Measurements from ENCODE around the gene CDHR5.
A peak's percentile ranks its signal among the peaks of the same experiment; 100 is the strongest.

The CDHR5 gene

GRCh38 chr11:620935-621814, 3.6 kb downstream of the CDHR5 start:
- DNase-seq = no peak

GRCh38 chr11:620201-620600, 4.6 kb downstream of the CDHR5 start:
- no peak for DNase-seq

GRCh38 chr11:619628-620050, 5.1 kb downstream of the CDHR5 start:
- DNase-seq = no peak

GRCh38 chr11:618856-619627, 5.7 kb downstream of the CDHR5 start:
- DNase-seq = no peak

- DNase-seq = no peak
Observed at GRCh38 chr11:617912-618682, 6.7 kb downstream of the CDHR5 start.

GRCh38 chr11:617199-617911, 7.4 kb downstream of the CDHR5 start:
- DNase-seq = no peak

- no peak for DNase-seq
Observed at GRCh38 chr11:616320-617198, 8.2 kb downstream of the CDHR5 start.

GRCh38 chr11:615504-616319, 9.0 kb downstream of the CDHR5 start, which contains the start of gene IRF7:
TSS of gene IRF7 (minus strand) at chr11:615950. CDS start at chr11:615364, 586 bp downstream.
- DNase-seq = peak; percentile 92

- no peak for DNase-seq
Observed at GRCh38 chr11:614623-615503, 9.9 kb downstream of the CDHR5 start.

- no peak for DNase-seq
Observed at GRCh38 chr11:614021-614622, 10.6 kb downstream of the CDHR5 start.

- DNase-seq = peak; percentile 86
Observed at GRCh38 chr11:613369-613968, 11.3 kb downstream of the CDHR5 start.

GRCh38 chr11:612961-613300, 11.8 kb downstream of the CDHR5 start:
- no peak for DNase-seq

- no peak for DNase-seq
Observed at GRCh38 chr11:612201-612960, 12.4 kb downstream of the CDHR5 start.

GRCh38 chr11:611001-611996, 13.5 kb downstream of the CDHR5 start:
- no peak for DNase-seq

GRCh38 chr11:610146-610801, 14.5 kb downstream of the CDHR5 start:
- DNase-seq = no peak

GRCh38 chr11:609341-609811, 15.4 kb downstream of the CDHR5 start:
- DNase-seq = no peak
